Measurements from ENCODE around the gene ITSN2. TPM values are rescaled to one million over a fixed set of nuclear protein-coding genes. Genes with fewer than 3 reads are reported as not detected.

The ITSN2 gene
- total and polyA plus RNA-seq, 2 of the 8 experiments (the other 6 are each of a cell fraction or from before 2014, with no cell fraction given) = 9.3 to 17.0 TPM

DNA sequence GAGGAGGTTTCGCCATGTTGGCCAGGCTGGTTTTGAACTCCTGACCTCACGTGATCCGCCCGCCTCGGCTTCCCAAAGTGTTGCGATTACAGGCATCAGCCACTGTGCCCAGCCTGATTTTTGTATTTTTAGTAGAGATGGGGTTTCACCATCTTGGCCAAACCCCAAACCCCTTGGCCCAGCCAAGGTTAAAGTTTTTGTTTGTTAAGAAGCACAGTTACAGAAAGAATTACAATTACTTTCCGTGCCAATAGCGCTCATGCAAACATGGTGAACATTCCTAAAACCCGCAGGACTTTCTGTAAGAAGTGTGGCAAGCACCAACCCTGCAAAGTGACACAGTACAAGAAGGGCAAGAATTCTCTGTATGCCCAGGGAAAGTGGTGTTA, 26.1 kb downstream of the ITSN2 start:
- FAIRE-seq = no peak
- Histone ChIP-seq H4K20me1 (replicated peaks in 1 of 2; ENCODE audit: control insufficient read depth in 1 of 2, insufficient read depth in 2 of 2, low read length in 2 of 2) (no peaks in the 10 kb centered on the region), H3K79me2 (ENCODE audit: control insufficient read depth in 1 of 2, insufficient read depth in 2 of 2, low read length in 2 of 2) (no peaks in the 10 kb centered on the region), H3K23me2 (ENCODE audit: low read depth, low read length) (no peaks in the 10 kb centered on the region), H3K14ac (ENCODE audit: insufficient read length) (no peak overlapping the region), H2BK20ac (ENCODE audit: low read length) (no peak overlapping the region), H2BK120ac (replicated peaks; ENCODE audit: low read depth, low read length) (no peak overlapping the region), H3K4me2 (ENCODE audit: insufficient read depth in 1 of 2, low read depth in 2 of 2, low read length in 2 of 2) (no peak overlapping the region), H2AK5ac (ENCODE audit: low read depth, low read length) (no peak overlapping the region), H3K4me1 (replicated peaks in 1 of 4; ENCODE audit: control insufficient read depth in 3 of 4, insufficient read depth in 4 of 4, low read length in 3 of 4) (peaks cover 0 to 3% (median 0%) of the 10 kb centered on the region in 4 experiments; a peak in 1 of 7 replicates), H4K8ac (ENCODE audit: extremely low read depth, insufficient read depth, low read length) (no peak overlapping the region), H3K36me3 (ENCODE audit: control insufficient read depth in 2 of 4, insufficient read depth in 4 of 4, low read length in 3 of 4) (no peaks in the 10 kb centered on the region), H3K4ac (replicated peaks; ENCODE audit: insufficient read length, low read depth, low read length) (no peak overlapping the region), H3K56ac (replicated peaks; ENCODE audit: insufficient read length, low read depth, low read length) (no peak overlapping the region), H3K18ac (ENCODE audit: extremely low read depth, low read length) (no peak overlapping the region), H2BK12ac (ENCODE audit: low read depth, low read length) (no peak overlapping the region), H2BK15ac (ENCODE audit: low read length) (no peak overlapping the region), H3K23ac (ENCODE audit: insufficient read length) (no peak overlapping the region), H3K27ac (ENCODE audit: low read depth, low read length) (no peak overlapping the region; the same call in 1 of the 2 replicates), H3K4me3 (ENCODE audit: extremely low read depth in 1 of 4, insufficient read depth in 2 of 4, low read depth in 3 of 4, low read length in 4 of 4) (no peak overlapping the region), H3K9ac (replicated peaks in 1 of 4; ENCODE audit: extremely low read depth in 1 of 4, low read depth in 3 of 4, low read length in 3 of 4) (no peak overlapping the region), H2BK5ac (ENCODE audit: low read depth, low read length) (no peak overlapping the region), H4K5ac (ENCODE audit: insufficient read length, low read depth, low read length) (no peak overlapping the region), H3K27me3 (replicated peaks in 1 of 4; ENCODE audit: control insufficient read depth in 3 of 4, extremely low read depth in 1 of 4, insufficient read depth in 3 of 4, low read length in 3 of 4) (no peaks in the 10 kb centered on the region), H3K9me3 (ENCODE audit: insufficient read depth in 2 of 2, low read depth in 1 of 2, low read length in 1 of 2) (no peaks in the 10 kb centered on the region), H4K91ac (replicated peaks; ENCODE audit: insufficient read length, low read length) (no peak overlapping the region), H2AFZ (ENCODE audit: low read length) (no peak overlapping the region), H3K79me1 (ENCODE audit: low read depth, low read length) (no peaks in the 10 kb centered on the region)
- TF ChIP-seq RBBP5 (IDR thresholded peaks at IDR 0.05; ENCODE audit: borderline replicate concordance, low read depth, low read length) (no peak), POU5F1 (IDR thresholded peaks at IDR 0.05; ENCODE audit: low read depth, low read length) (no peak), SRF (IDR thresholded peaks at IDR 0.05; ENCODE audit: low read depth, low read length) (no peak), POLR2A (IDR thresholded peaks at IDR 0.05; ENCODE audit: control extremely low read depth in 1 of 2, low read depth in 2 of 2, low read length in 2 of 2) (no peak), TEAD4 (IDR thresholded peaks at IDR 0.05; ENCODE audit: low read depth, low read length) (no peak), SAP30 (IDR thresholded peaks at IDR 0.05; ENCODE audit: insufficient read depth, insufficient replicate concordance, low read length) (no peak), CEBPB (IDR thresholded peaks at IDR 0.05; ENCODE audit: low read depth, low read length) (no peak), KDM1A (IDR thresholded peaks at IDR 0.05; ENCODE audit: borderline replicate concordance, low read length) (no peak), RFX5 (IDR thresholded peaks at IDR 0.05; ENCODE audit: borderline replicate concordance, low read depth, low read length) (no peak), EZH2 (IDR thresholded peaks at IDR 0.05; ENCODE audit: low read depth, low read length, severe bottlenecking) (no peak), NANOG (IDR thresholded peaks at IDR 0.05; ENCODE audit: insufficient read depth, low read depth, low read length, poor library complexity, severe bottlenecking) (no peak), CHD1 (IDR thresholded peaks at IDR 0.05; ENCODE audit: low read depth, low read length) (no peak), KDM4A (IDR thresholded peaks at IDR 0.05; ENCODE audit: low read depth, low read length, severe bottlenecking) (no peak), KDM5A (IDR thresholded peaks at IDR 0.05; ENCODE audit: low read length) (no peak)
- TF ChIP-seq, protein P1, sequence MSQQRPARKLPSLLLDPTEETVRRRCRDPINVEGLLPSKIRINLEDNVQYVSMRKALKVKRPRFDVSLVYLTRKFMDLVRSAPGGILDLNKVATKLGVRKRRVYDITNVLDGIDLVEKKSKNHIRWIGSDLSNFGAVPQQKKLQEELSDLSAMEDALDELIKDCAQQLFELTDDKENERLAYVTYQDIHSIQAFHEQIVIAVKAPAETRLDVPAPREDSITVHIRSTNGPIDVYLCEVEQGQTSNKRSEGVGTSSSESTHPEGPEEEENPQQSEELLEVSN (IDR thresholded peaks at IDR 0.05) = no peak
- 75% methylated on average over 9 of the region's 9 CpGs; no CpG with 5 or more reads in 1 of the 2 experiments for WGBS, 2 experiments (ENCODE audit: extremely low coverage in 1 of 2, insufficient coverage in 1 of 2, insufficient read length in 1 of 2, insufficient replicate concordance in 2 of 2, low coverage in 1 of 2, low lambda C conversion rate in 2 of 2, missing lambda C conversion rate in 1 of 2)
- no peak for DNase-seq (ENCODE audit: low read depth in 1 of 2, low spot score in 2 of 2)
- ChIA-PET CTCF (ENCODE audit: partially characterized antibody) (no interaction called here), POLR2A (ENCODE audit: partially characterized antibody) (no interaction called here)

Data from H1 (cell line).